Measurements from ENCODE around the gene PIK3CD. TPM values are rescaled to one million over a fixed set of nuclear protein-coding genes. Genes with fewer than 3 reads are reported as not detected.

Gene PIK3CD
- total RNA-seq, 1 experiment from 2014 or later = 4.5 TPM

GRCh38 chr1:9719978-9720722 lies 68.6 kb downstream of the PIK3CD start:
- ATAC-seq (no peak), DNase-seq (no peak)
- H3K27ac ChIP-seq (ENCODE audit: low read length) = peak overlapping the region; percentile 69; the same call in 1 of the 2 replicates
- H3K4me3 ChIP-seq (ENCODE audit: low read length) = no peak overlapping the region
- no peak for TF ChIP-seq EZH2 (IDR thresholded peaks at IDR 0.05; ENCODE audit: low read length, unreplicated experiment)
- TF ChIP-seq CTCF (conservative IDR thresholded peaks at IDR 0.05; ENCODE audit: low read depth, low read length) = no peak
- no peak for TF ChIP-seq EZH2phosphoT487 (IDR thresholded peaks at IDR 0.05; ENCODE audit: borderline replicate concordance, low read length)
- H3K4me2 ChIP-seq (ENCODE audit: low read length) = no peak overlapping the region
- no peak overlapping the region for H2AFZ ChIP-seq (ENCODE audit: low read length)
- intact Hi-C loops (cut with micrococcal nuclease) = loop anchor here (2.0 kb wide), 1 partner anchor 93 kb away; no protein-coding TSS in a partner anchor
- no peaks in the 10 kb centered on the region for H3F3A ChIP-seq (ENCODE audit: low read length, unreplicated experiment)
- H3K27me3 ChIP-seq (ENCODE audit: low read length) = no peaks in the 10 kb centered on the region
- peaks cover 14% of the 10 kb centered on the region; the same call in 1 of the 2 replicates for H3K36me3 ChIP-seq (ENCODE audit: low read depth, low read length)
- peaks cover 18% of the 10 kb centered on the region for H3K4me1 ChIP-seq (ENCODE audit: insufficient read depth, low read length)
- no peaks in the 10 kb centered on the region for H3K9me2 ChIP-seq (replicated peaks; ENCODE audit: low read length)
- BruUV-seq (replicated peaks) = no TSS peak
- H4K20me1 ChIP-seq (ENCODE audit: low read length) = no peaks in the 10 kb centered on the region
- POLR2A ChIA-PET (ENCODE audit: unreplicated experiment) = no interaction called here
- no peaks in the 10 kb centered on the region for H3K9me3 ChIP-seq (ENCODE audit: low read length)
- H3K9ac ChIP-seq (ENCODE audit: low read length) = no peak overlapping the region
- CTCF ChIA-PET = interaction anchor here (1.0 to 1.2 kb wide), 2 partner anchors 47 to 93 kb away, joined by 5 to 6 read pairs; no protein-coding TSS in a partner anchor
- H3K79me2 ChIP-seq (ENCODE audit: low read length) = no peaks in the 10 kb centered on the region

- H3F3A ChIP-seq (ENCODE audit: low read length, unreplicated experiment) = no peaks in the 10 kb centered on the region
- no peaks in the 10 kb centered on the region for H3K79me2 ChIP-seq (ENCODE audit: low read length)
- H3K27ac ChIP-seq (ENCODE audit: low read length) = no peak overlapping the region
- no peak overlapping the region for H3K4me3 ChIP-seq (ENCODE audit: low read length)
- no peak overlapping the region for H3K4me2 ChIP-seq (ENCODE audit: low read length)
- ChIA-PET POLR2A (ENCODE audit: unreplicated experiment) (no interaction called here), CTCF (interaction anchor here (1.0 kb wide), 1 partner anchor 94 kb away, joined by 6 read pairs; no protein-coding TSS in a partner anchor)
- H3K9me2 ChIP-seq (replicated peaks; ENCODE audit: low read length) = no peaks in the 10 kb centered on the region
- no peak overlapping the region for H3K9ac ChIP-seq (ENCODE audit: low read length)
- H3K36me3 ChIP-seq (ENCODE audit: low read depth, low read length) = peaks cover 14% of the 10 kb centered on the region; the same call in 1 of the 2 replicates
- intact Hi-C loops (cut with micrococcal nuclease) = no loop called here
- no peaks in the 10 kb centered on the region for H4K20me1 ChIP-seq (ENCODE audit: low read length)
- no peaks in the 10 kb centered on the region for H3K9me3 ChIP-seq (ENCODE audit: low read length)
- ATAC-seq = no peak
- peaks cover 18% of the 10 kb centered on the region for H3K4me1 ChIP-seq (ENCODE audit: insufficient read depth, low read length)
- BruUV-seq (replicated peaks) = no TSS peak
- H2AFZ ChIP-seq (ENCODE audit: low read length) = no peak overlapping the region
- TF ChIP-seq EZH2 (IDR thresholded peaks at IDR 0.05; ENCODE audit: low read length, unreplicated experiment) (no peak), EZH2phosphoT487 (IDR thresholded peaks at IDR 0.05; ENCODE audit: borderline replicate concordance, low read length) (no peak)
- no peaks in the 10 kb centered on the region for H3K27me3 ChIP-seq (ENCODE audit: low read length)
- no peak for DNase-seq
These were observed 69.5 kb downstream of the PIK3CD start for GRCh38 chr1:9720785-9721605.

- intact Hi-C loops (cut with micrococcal nuclease) = no loop called here
- H4K20me1 ChIP-seq (ENCODE audit: low read length) = no peaks in the 10 kb centered on the region
- ATAC-seq (no peak), DNase-seq (peak; percentile 32)
- no peak overlapping the region for H3K27ac ChIP-seq (ENCODE audit: low read length)
- ChIA-PET POLR2A (ENCODE audit: unreplicated experiment) (no interaction called here), CTCF (no interaction called here)
- no peak overlapping the region for H3K4me3 ChIP-seq (ENCODE audit: low read length)
- H3K4me2 ChIP-seq (ENCODE audit: low read length) = no peak overlapping the region
- H3K36me3 ChIP-seq (ENCODE audit: low read depth, low read length) = peaks cover 14% of the 10 kb centered on the region; the same call in 1 of the 2 replicates
- H3K9me2 ChIP-seq (replicated peaks; ENCODE audit: low read length) = no peaks in the 10 kb centered on the region
- H3K9me3 ChIP-seq (ENCODE audit: low read length) = no peaks in the 10 kb centered on the region
- H2AFZ ChIP-seq (ENCODE audit: low read length) = no peak overlapping the region
- peak; percentile 71 for TF ChIP-seq CTCF (conservative IDR thresholded peaks at IDR 0.05; ENCODE audit: low read depth, low read length)
- TF ChIP-seq EZH2 (IDR thresholded peaks at IDR 0.05; ENCODE audit: low read length, unreplicated experiment) = no peak
- TF ChIP-seq EZH2phosphoT487 (IDR thresholded peaks at IDR 0.05; ENCODE audit: borderline replicate concordance, low read length) = no peak
- peaks cover 18% of the 10 kb centered on the region for H3K4me1 ChIP-seq (ENCODE audit: insufficient read depth, low read length)
- no peaks in the 10 kb centered on the region for H3F3A ChIP-seq (ENCODE audit: low read length, unreplicated experiment)
- no peak overlapping the region for H3K9ac ChIP-seq (ENCODE audit: low read length)
- H3K79me2 ChIP-seq (ENCODE audit: low read length) = no peaks in the 10 kb centered on the region
- no TSS peak for BruUV-seq (replicated peaks)
- no peaks in the 10 kb centered on the region for H3K27me3 ChIP-seq (ENCODE audit: low read length)
These were observed 70.3 kb downstream of the PIK3CD start for GRCh38 chr1:9721606-9722377.
